OCI-LY7 (cell line): ENCODE data around the gene TMEM208. TPM values are rescaled to one million over a fixed set of nuclear protein-coding genes. Genes with fewer than 3 reads are reported as not detected.

ENCODE experiments used
- BruUV-seq: library from RNA; stranded (reverse); fragments of 400-500 nt; replicated peaks from 2 replicates; lab custom pipeline; 2021; lab: Mats Ljungman, UMichigan
- CTCF ChIA-PET: fragments of 300-600 bp; sonication (Branson Sonifier 250); formaldehyde crosslinking; loops from one replicate; lab custom pipeline; 2022; ENCODE audit warnings: antibody characterized with exemption; ENCODE audit not compliant: unreplicated experiment; lab: Charles Lee
- POLR2A ChIA-PET: fragments of 300-600 bp; sonication (Branson Sonifier 250); formaldehyde crosslinking; loops from one replicate; lab custom pipeline; 2022; ENCODE audit warnings: antibody characterized with exemption; lab: Charles Lee
- DNase-seq: peaks from one replicate; pipeline ENCODE4 v3.0.0-alpha.2; 2015; ENCODE audit warnings: low spot score
- H2AFZ ChIP-seq: fragments of 200-600 bp; sonication (generic), shearing (Covaris generic); 2 replicates; pipeline ENCODE4 v1.6.1; 2014; ENCODE audit warnings: mild to moderate bottlenecking, antibody characterized with exemption, low read length, moderate library complexity
- H3K27ac ChIP-seq: fragments of 200-600 bp; sonication (generic); 2 replicates; pipeline ENCODE4 v1.5.1; 2014; ENCODE audit warnings: mixed run types, low read depth, mild to moderate bottlenecking, moderate library complexity, low read length, inconsistent platforms; ENCODE audit not compliant: poor library complexity, severe bottlenecking
- H3K36me3 ChIP-seq: fragments of 200-600 bp; sonication (generic); 2 replicates; pipeline ENCODE4 v1.6.1; 2014; ENCODE audit warnings: mild to moderate bottlenecking, antibody characterized with exemption, low read length, moderate library complexity, mixed read lengths; ENCODE audit not compliant: insufficient read depth
- H3K4me1 ChIP-seq: fragments of 200-600 bp; sonication (generic); 2 replicates; pipeline ENCODE4 v1.5.1; 2014; ENCODE audit warnings: mild to moderate bottlenecking, low read length; ENCODE audit not compliant: insufficient read depth, poor library complexity, severe bottlenecking
- H3K4me2 ChIP-seq: fragments of 200-600 bp; sonication (generic); 2 replicates; pipeline ENCODE4 v1.6.1; 2014; ENCODE audit warnings: mild to moderate bottlenecking, low read length
- H3K4me3 ChIP-seq: fragments of 200-600 bp; sonication (generic); 2 replicates; pipeline ENCODE4 v1.5.1; 2014; ENCODE audit warnings: mild to moderate bottlenecking, low read depth, low read length; ENCODE audit not compliant: poor library complexity, severe bottlenecking
- H3K79me2 ChIP-seq: fragments of 200-600 bp; sonication (generic); 2 replicates; pipeline ENCODE4 v1.6.1; 2016; ENCODE audit warnings: low read depth, mild to moderate bottlenecking, low read length, moderate library complexity, mixed read lengths; ENCODE audit not compliant: insufficient read depth
- H3K9me2 ChIP-seq: fragments of 200-600 bp; sonication (generic); 2 replicates; pipeline ENCODE4 v1.6.1; 2016; ENCODE audit warnings: mild to moderate bottlenecking, low read length, mixed read lengths; ENCODE audit not compliant: insufficient read depth
- H3K9me3 ChIP-seq: fragments of 200-600 bp; sonication (generic); 2 replicates; pipeline ENCODE4 v1.6.1; 2014; ENCODE audit warnings: mild to moderate bottlenecking, mixed run types, low read length, mixed read lengths
- H4K20me1 ChIP-seq: fragments of 200-600 bp; sonication (generic); 2 replicates; pipeline ENCODE4 v1.6.1; 2014; ENCODE audit warnings: mild to moderate bottlenecking, antibody characterized with exemption, low read length, moderate library complexity, mixed read lengths; ENCODE audit not compliant: insufficient read depth
- EZH2phosphoT487 ChIP-seq: fragments of 200-600 bp; sonication (generic); IDR thresholded peaks from 2 replicates; pipeline ENCODE4 v1.6.1; 2018; ENCODE audit warnings: low read depth, borderline replicate concordance, mild to moderate bottlenecking, mixed run types, antibody characterized with exemption, low read length, moderate library complexity, mixed read lengths
- intact Hi-C: fragments of 100-400 bp; cut with micrococcal nuclease; formaldehyde crosslinking; loops from one replicate; pipeline ENCODE4 v1.10.0; 2022; ENCODE audit not compliant: unreplicated experiment
- total RNA-seq, 2 experiments: library from RNA; depleted of rRNA in 1 of 2; stranded (reverse); fragments of >200 nt in 1 of 2; shearing (Covaris generic) in 1 of 2; gene quantifications; 2 replicates each; pipeline ENCODE4 v1.2.3, GENCODE V29; 2014 to 2022
- TF ChIP-seq, protein P1 (sequence below): fragments of 200-600 bp; sonication (generic); conservative IDR thresholded peaks from 2 replicates; pipeline ENCODE4 v1.5.1; 2014; ENCODE audit warnings: mild to moderate bottlenecking, antibody characterized with exemption, low read length, moderate library complexity, mixed read lengths

The TMEM208 gene
- total RNA-seq, 2 experiments from 2014 or later = 19.9 to 26.4 TPM

DNA sequence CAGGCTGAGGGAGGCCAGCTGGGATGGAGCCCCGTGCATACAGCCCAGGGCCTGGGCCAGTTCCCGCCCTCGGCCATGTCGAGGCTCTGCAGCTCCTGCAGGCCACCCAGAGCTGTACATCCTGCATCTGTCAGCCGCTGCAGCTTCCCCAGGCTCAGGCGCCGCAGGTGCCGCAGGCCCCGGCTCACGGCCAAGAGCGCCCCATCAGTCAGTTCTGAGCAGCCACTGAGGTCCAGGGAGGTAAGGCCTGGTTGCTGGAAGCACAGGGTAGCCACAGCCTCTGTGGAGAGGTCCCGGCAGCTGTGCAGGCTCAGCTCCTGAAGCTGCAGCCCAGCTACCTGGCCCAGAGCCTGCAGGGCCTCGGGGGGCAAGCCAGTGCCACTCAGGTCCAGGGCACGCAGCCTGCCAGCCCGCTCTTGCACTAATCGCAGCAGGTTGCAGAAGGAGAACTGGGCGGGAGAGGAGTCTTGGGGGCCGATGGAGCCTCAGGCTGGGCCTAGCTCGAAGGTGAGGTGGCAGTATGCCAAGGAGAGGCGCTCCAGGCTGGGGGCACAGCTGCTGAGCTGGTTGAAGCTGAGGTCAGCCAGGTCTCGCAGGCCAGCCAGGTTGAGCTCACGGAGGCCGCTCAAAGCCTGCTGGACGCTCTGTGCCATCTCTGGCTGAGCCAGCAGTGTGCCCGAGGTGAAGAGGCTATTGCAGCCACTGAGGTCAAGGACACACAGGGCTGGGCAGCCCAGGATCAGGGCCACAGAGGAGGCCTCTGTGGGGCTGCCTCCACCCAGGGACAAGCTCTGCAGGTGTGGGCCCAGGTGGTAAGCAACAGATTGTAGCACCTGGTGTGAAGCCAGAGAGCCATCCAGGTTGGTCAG, 16.6 kb upstream of the TMEM208 start:
- ChIA-PET CTCF (no interaction called here), POLR2A (no interaction called here)
- Histone ChIP-seq H3K9me2 (no peaks in the 10 kb centered on the region), H3K36me3 (no peaks in the 10 kb centered on the region; the same call in 1 of the 2 replicates), H3K4me3 (no peak overlapping the region), H4K20me1 (no peaks in the 10 kb centered on the region), H3K4me2 (no peak overlapping the region), H3K9me3 (no peaks in the 10 kb centered on the region), H2AFZ (no peak overlapping the region), H3K4me1 (no peaks in the 10 kb centered on the region), H3K79me2 (no peaks in the 10 kb centered on the region), H3K27ac (no peak overlapping the region)
- intact Hi-C loops = no loop called here
- TF ChIP-seq EZH2phosphoT487 = no peak
- TF ChIP-seq, protein P1, sequence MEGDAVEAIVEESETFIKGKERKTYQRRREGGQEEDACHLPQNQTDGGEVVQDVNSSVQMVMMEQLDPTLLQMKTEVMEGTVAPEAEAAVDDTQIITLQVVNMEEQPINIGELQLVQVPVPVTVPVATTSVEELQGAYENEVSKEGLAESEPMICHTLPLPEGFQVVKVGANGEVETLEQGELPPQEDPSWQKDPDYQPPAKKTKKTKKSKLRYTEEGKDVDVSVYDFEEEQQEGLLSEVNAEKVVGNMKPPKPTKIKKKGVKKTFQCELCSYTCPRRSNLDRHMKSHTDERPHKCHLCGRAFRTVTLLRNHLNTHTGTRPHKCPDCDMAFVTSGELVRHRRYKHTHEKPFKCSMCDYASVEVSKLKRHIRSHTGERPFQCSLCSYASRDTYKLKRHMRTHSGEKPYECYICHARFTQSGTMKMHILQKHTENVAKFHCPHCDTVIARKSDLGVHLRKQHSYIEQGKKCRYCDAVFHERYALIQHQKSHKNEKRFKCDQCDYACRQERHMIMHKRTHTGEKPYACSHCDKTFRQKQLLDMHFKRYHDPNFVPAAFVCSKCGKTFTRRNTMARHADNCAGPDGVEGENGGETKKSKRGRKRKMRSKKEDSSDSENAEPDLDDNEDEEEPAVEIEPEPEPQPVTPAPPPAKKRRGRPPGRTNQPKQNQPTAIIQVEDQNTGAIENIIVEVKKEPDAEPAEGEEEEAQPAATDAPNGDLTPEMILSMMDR = no peak
- DNase-seq = no peak
- BruUV-seq = no TSS peak

DNA sequence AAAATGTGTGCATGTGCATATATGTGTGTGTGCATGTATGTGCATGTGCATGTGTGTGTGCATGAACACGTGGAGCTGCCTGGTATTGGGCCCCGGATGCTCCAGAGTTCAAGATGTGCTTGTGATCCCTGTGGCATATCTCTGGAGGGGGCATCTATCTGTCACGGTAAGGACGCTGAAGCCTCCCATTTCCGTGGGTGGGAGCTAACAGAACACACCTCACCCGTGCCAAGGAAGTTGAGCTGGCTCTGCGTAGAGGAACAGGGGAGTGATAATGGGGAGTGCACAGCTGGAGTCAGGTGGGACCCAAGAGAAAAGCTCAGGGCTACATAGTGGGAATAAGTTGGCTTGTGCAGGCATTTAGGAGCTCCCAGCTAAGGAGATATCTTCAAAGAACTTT, 15.3 kb upstream of the TMEM208 start:
- TF ChIP-seq EZH2phosphoT487 = no peak
- TF ChIP-seq, protein P1 = no peak
- Histone ChIP-seq H3K9me3 (no peaks in the 10 kb centered on the region), H2AFZ (no peak overlapping the region), H3K4me1 (no peaks in the 10 kb centered on the region), H3K4me2 (no peak overlapping the region), H3K27ac (no peak overlapping the region), H3K79me2 (no peaks in the 10 kb centered on the region), H3K36me3 (no peaks in the 10 kb centered on the region), H3K9me2 (no peaks in the 10 kb centered on the region), H3K4me3 (no peak overlapping the region), H4K20me1 (no peaks in the 10 kb centered on the region)
- intact Hi-C loops = no loop called here
- no peak for DNase-seq
- no TSS peak for BruUV-seq
- ChIA-PET CTCF (no interaction called here), POLR2A (interaction anchor here (0.6 to 1.6 kb wide), 2 partner anchors 10 to 33 kb away, joined by 3 to 6 read pairs; no protein-coding TSS in a partner anchor)

DNA sequence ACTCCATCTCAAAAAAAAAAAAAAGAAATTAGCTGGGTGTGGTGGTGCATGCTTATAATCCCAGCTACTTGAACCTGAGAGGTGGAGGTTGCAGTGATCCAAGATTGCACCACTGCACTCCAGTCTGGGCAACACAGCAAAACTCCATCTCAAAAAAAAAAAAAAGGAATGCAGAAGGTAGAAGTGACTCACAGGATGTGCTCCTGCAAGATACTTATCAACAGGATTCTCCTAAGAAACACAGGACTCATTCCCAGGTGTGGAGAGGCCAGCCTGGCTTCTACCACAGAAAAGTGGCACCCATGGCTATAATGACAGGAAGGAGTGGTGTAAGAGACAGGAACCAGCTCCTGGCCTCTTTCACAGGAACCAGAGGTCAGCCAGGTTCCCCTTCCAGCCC, 14.2 kb upstream of the TMEM208 start:
- Histone ChIP-seq H3K9me3 (no peaks in the 10 kb centered on the region), H3K4me2 (no peak overlapping the region), H3K79me2 (no peaks in the 10 kb centered on the region), H3K36me3 (no peaks in the 10 kb centered on the region), H3K9me2 (no peaks in the 10 kb centered on the region), H3K27ac (no peak overlapping the region), H2AFZ (no peak overlapping the region), H3K4me3 (no peak overlapping the region), H4K20me1 (no peaks in the 10 kb centered on the region), H3K4me1 (no peaks in the 10 kb centered on the region)
- TF ChIP-seq, protein P1 = no peak
- no peak for TF ChIP-seq EZH2phosphoT487
- BruUV-seq = no TSS peak
- ChIA-PET POLR2A (interaction anchor here (1.6 kb wide), 1 partner anchor 32 kb away, joined by 6 read pairs; no protein-coding TSS in a partner anchor), CTCF (no interaction called here)
- intact Hi-C loops = no loop called here
- no peak for DNase-seq
